Activated naive CD8-positive, alpha-beta T cell treated with anti-CD3 and anti-CD28 coated beads for 36 hours (primary cell): ENCODE results near the gene FAM120C. TPM values are rescaled to one million over a fixed set of nuclear protein-coding genes. Genes with fewer than 3 reads are reported as not detected.

Source experiments
- DNase-seq: peaks from one replicate; pipeline ENCODE4 v3.0.0; 2021
- H3K27ac Mint-ChIP-seq: one replicate; pipeline ENCODE4 v1.8.0; 2022; ENCODE audit warnings: mild to moderate bottlenecking, moderate library complexity, mixed read lengths
- H3K27me3 Mint-ChIP-seq: one replicate; pipeline ENCODE4 v1.8.0; 2022; ENCODE audit warnings: mild to moderate bottlenecking, mixed read lengths
- H3K36me3 Mint-ChIP-seq: one replicate; pipeline ENCODE4 v1.8.0; 2021; ENCODE audit warnings: mild to moderate bottlenecking, mixed read lengths
- H3K4me1 Mint-ChIP-seq: one replicate; pipeline ENCODE4 v1.8.0; 2021; ENCODE audit warnings: mixed read lengths
- H3K4me3 Mint-ChIP-seq: one replicate; pipeline ENCODE4 v1.8.0; 2022; ENCODE audit warnings: mild to moderate bottlenecking, moderate library complexity, mixed read lengths
- H3K9me3 Mint-ChIP-seq: one replicate; pipeline ENCODE4 v1.8.0; 2022; ENCODE audit warnings: mixed read lengths
- total RNA-seq, 2 experiments: library from RNA; stranded (reverse); gene quantifications; one replicate each; pipeline ENCODE4 v1.2.3, GENCODE V29; 2021

The FAM120C gene
- total RNA-seq, 2 experiments from 2014 or later, result 7.4 to 8.0 TPM

- Mint-ChIP-seq H3K27ac (no peak overlapping the region), H3K36me3 (peaks cover 27% of the 10 kb centered on the region), H3K9me3 (no peaks in the 10 kb centered on the region), H3K4me3 (no peak overlapping the region), H3K27me3 (no peaks in the 10 kb centered on the region), H3K4me1 (no peaks in the 10 kb centered on the region)
- no peak for DNase-seq
Measured at GRCh38 chrX:54029529-54030143, 153.4 kb downstream of the FAM120C start.

GRCh38 chrX:54024350-54024749 is 158.7 kb downstream of the FAM120C start:
- Mint-ChIP-seq H3K27me3 (no peaks in the 10 kb centered on the region), H3K36me3 (peaks cover 16% of the 10 kb centered on the region), H3K9me3 (no peaks in the 10 kb centered on the region), H3K4me3 (no peak overlapping the region), H3K27ac (no peak overlapping the region), H3K4me1 (no peaks in the 10 kb centered on the region)
- no peak for DNase-seq

Other genes starting within 250 kb of the FAM120C start
- gene PHF8, start 138.8 kb downstream of the FAM120C start, total RNA-seq, result 10 to 100 TPM; 38.7 to 41.7 TPM
- 1 to 10 TPM in 1 of 2 experiments, under 1 TPM in 1; 0.64 to 1.0 TPM for gene WNK3, start 174.8 kb upstream of the FAM120C start, total RNA-seq